ENCODE results near the gene TGM3. TPM values are rescaled to one million over a fixed set of nuclear protein-coding genes. Genes with fewer than 3 reads are reported as not detected.
A peak's percentile ranks its signal among the peaks of the same experiment; 100 is the strongest.

Gene TGM3
- total RNA-seq, 1 donor from 2014 or later = not detected

DNA sequence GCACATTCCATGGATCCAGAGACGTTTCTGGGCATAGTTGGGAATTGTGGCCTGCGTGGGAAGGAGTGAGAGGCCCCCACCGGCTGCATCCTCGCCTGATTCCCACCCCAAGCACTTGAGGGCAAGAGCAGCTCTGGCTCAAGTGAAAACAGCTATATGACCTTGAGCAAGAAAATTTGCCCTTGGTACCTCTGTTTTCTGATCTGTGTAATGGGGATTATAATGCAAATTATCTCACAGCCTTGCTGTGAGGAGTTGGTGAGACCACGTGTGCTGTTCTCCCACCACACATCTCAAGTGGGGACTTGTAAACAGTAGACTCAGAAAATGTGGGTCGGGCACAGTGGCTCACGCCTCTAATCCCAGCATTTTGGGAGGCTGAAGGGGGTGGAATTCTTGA is 85.5 kb downstream of the TGM3 start:
- no peak for DNase-seq (ENCODE audit: low spot score in 2 of 2)
- Histone ChIP-seq H3K27me3 (no peaks in the 10 kb centered on the region), H3K27ac (no peak overlapping the region), H3K4me3 (no peak overlapping the region), H3K4me1 (no peaks in the 10 kb centered on the region), H3K9me3 (no peaks in the 10 kb centered on the region), H3K36me3 (no peaks in the 10 kb centered on the region)
- TF ChIP-seq, protein P1, sequence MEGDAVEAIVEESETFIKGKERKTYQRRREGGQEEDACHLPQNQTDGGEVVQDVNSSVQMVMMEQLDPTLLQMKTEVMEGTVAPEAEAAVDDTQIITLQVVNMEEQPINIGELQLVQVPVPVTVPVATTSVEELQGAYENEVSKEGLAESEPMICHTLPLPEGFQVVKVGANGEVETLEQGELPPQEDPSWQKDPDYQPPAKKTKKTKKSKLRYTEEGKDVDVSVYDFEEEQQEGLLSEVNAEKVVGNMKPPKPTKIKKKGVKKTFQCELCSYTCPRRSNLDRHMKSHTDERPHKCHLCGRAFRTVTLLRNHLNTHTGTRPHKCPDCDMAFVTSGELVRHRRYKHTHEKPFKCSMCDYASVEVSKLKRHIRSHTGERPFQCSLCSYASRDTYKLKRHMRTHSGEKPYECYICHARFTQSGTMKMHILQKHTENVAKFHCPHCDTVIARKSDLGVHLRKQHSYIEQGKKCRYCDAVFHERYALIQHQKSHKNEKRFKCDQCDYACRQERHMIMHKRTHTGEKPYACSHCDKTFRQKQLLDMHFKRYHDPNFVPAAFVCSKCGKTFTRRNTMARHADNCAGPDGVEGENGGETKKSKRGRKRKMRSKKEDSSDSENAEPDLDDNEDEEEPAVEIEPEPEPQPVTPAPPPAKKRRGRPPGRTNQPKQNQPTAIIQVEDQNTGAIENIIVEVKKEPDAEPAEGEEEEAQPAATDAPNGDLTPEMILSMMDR (IDR thresholded peaks at IDR 0.05) = no peak
- intact Hi-C loops (cut with DNase I) = no loop called here

DNA sequence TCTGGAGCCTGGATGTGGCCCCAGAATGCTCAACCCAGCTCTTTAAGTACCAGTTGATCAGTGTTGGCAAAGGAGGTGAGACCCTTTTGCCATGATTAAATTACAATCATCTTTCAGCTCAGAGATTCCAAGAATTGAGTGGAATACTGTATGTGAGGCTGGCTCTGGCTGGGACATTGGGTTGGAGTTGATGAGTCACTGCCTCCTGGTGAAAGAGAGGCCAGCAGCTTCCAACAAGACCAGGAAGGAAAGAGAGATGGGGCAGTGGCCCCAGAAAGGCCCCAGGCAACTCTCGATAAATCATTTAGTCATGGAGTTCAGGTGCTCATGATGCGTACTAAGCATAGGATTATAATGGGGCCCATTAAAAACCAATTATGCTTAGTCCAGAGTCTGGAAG is 87.0 kb downstream of the TGM3 start:
- intact Hi-C loops (cut with DNase I) = no loop called here
- H3K4me1 ChIP-seq = no peaks in the 10 kb centered on the region
- no peak overlapping the region for H3K4me3 ChIP-seq
- DNase-seq (ENCODE audit: low spot score in 2 of 2) = no peak
- H3K27ac ChIP-seq = no peak overlapping the region
- peaks cover 0 to 5% of the 10 kb centered on the region in 2 donors for H3K9me3 ChIP-seq
- TF ChIP-seq, protein P1 (IDR thresholded peaks at IDR 0.05) = no peak
- no peaks in the 10 kb centered on the region for H3K27me3 ChIP-seq
- H3K36me3 ChIP-seq = no peaks in the 10 kb centered on the region

DNA sequence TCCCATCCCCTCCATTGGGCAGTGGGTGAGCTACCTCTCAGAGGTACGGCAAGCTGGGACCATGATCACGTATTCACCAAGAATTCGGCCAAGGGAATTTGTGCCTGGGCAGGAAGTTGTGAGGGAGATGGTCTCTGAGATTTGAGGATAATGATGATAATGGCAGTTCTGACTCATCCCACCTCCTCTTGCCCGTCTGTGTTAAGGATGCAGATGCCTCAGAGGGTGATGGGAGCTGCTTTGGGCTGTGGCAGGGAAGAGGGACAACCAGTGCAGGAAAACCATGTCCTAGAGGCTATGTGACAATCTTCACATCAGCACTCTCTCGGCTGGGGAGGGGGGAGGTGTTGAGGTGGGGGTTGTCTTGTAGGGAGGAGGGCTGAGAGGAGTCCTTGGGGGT is 89.2 kb downstream of the TGM3 start:
- Histone ChIP-seq H3K9me3 (peaks cover 3 to 5% of the 10 kb centered on the region in 2 donors), H3K27ac (no peak overlapping the region), H3K36me3 (no peaks in the 10 kb centered on the region), H3K4me3 (no peak overlapping the region), H3K27me3 (no peaks in the 10 kb centered on the region), H3K4me1 (no peaks in the 10 kb centered on the region)
- TF ChIP-seq, protein P1 (IDR thresholded peaks at IDR 0.05) = no peak
- intact Hi-C loops (cut with DNase I) = no loop called here
- no peak for DNase-seq (ENCODE audit: low spot score in 2 of 2)

DNA sequence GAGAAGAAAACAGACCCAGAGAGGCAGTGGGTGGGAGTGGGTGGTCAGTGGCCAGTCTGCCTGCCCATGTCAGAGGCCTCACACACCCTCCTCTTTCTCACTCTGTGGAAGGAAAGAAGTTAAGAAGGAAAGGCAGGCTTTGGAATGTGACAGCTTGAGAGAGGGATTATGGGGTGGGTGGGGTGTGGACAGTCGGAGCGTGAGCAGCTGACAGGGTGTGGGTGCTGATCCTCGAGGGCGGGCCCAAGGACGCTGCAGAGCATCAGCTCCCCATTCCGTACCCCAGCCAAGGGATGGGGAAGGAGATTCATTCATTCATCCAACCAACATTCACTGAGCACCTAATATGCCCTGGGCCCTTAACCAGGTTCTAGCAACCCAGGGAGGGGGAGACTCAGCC is 89.7 kb downstream of the TGM3 start:
- Histone ChIP-seq H3K9me3 (peaks cover 3 to 5% of the 10 kb centered on the region in 2 donors), H3K36me3 (no peaks in the 10 kb centered on the region), H3K27ac (no peak overlapping the region), H3K27me3 (no peaks in the 10 kb centered on the region), H3K4me3 (no peak overlapping the region), H3K4me1 (no peaks in the 10 kb centered on the region)
- no peak for DNase-seq (ENCODE audit: low spot score in 2 of 2)
- intact Hi-C loops (cut with DNase I) = no loop called here
- TF ChIP-seq, protein P1 (IDR thresholded peaks at IDR 0.05) = no peak

DNA sequence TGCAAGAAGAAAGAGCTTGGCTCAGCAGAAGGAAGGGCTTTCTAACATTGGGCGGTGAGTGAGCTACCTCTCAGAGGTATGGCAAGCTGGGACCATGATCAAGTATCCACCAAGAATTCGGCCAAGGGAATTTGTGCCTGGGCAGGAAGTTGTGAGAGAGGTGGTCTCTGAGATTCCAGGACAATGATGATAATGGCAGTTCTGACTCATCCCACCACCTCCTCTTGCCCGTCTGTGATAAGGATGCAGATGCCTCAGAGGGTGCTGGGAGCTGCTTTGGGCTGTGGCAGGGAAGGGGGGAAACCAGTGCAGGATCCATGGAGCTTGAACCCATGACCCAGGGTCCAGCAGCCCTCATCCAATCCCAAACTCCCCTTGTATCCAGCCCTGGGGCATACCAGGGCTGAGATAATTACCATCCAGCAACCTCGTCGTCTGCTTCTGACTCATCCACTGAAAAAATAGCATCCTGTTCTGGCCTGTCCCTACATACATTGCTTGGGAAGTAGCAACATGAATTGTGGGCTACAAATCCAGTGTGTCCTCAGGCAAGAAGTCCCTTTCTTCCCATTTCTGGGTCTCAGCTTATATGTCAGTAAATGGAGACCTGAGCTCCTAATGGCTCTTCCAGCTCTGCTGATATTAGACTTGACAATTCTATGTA is 90.8 kb downstream of the TGM3 start:
- intact Hi-C loops (cut with DNase I) = no loop called here
- DNase-seq (ENCODE audit: low spot score in 2 of 2) = peak in 1 of 2 donors; percentile 33
- TF ChIP-seq, protein P1 (IDR thresholded peaks at IDR 0.05) = no peak
- H3K36me3 ChIP-seq = no peaks in the 10 kb centered on the region
- H3K4me3 ChIP-seq = no peak overlapping the region
- H3K27ac ChIP-seq = no peak overlapping the region
- no peaks in the 10 kb centered on the region for H3K4me1 ChIP-seq
- peaks cover 3 to 5% of the 10 kb centered on the region in 2 donors for H3K9me3 ChIP-seq
- no peaks in the 10 kb centered on the region for H3K27me3 ChIP-seq

DNA sequence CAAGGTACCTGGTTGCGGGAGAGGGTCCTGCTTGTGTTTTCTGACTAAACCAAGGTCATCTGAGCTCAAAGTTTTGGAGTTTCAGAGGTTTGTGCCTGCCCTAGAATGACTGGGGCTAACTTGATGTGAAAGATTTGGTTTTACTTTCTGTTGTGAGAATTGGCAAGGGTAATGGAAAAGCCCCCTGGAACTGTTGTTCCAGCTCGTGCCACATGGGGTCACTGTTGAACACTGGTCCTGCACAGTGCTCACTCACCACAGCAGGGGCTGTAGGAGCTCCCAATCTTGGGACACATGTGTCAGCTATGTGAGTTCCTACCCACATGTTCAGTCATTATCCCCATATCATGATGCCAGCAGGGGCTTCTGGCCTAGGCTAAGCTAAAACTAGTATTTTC is 91.4 kb downstream of the TGM3 start:
- TF ChIP-seq, protein P1 (IDR thresholded peaks at IDR 0.05) = no peak
- intact Hi-C loops (cut with DNase I) = no loop called here
- Histone ChIP-seq H3K27ac (no peak overlapping the region), H3K36me3 (no peaks in the 10 kb centered on the region), H3K9me3 (peaks cover 3 to 5% of the 10 kb centered on the region in 2 donors), H3K4me1 (no peaks in the 10 kb centered on the region), H3K27me3 (no peaks in the 10 kb centered on the region), H3K4me3 (no peak overlapping the region)
- DNase-seq (ENCODE audit: low spot score in 2 of 2) = peak in 1 of 2 donors; percentile 47
